Heart left ventricle (tissue), 16 donors: ENCODE results near the gene CTNND1. TPM values are rescaled to one million over a fixed set of nuclear protein-coding genes. Genes with fewer than 3 reads are reported as not detected.

Experiments used
- ATAC-seq, 4 donors: fragments of 200-7000 bp; cut with Tn5 transposase; one replicate each; pipeline ENCODE4 v1.9.1; 2020 to 2022; ENCODE audit warnings: moderate library complexity in 4 of 4, mild to moderate bottlenecking in 3 of 4, moderate number of reproducible peaks in 1 of 4
- DNase-seq, 5 donors: peaks; one replicate each; pipeline ENCODE4 v3.0.0-alpha.2; 2020
- H3K27ac ChIP-seq, 12 donors: fragments of 200-600 bp; sonication (generic) in 4 of 12; one replicate each; pipeline versions ENCODE4 v1.5.0 to v1.8.0; 2016 to 2022; ENCODE audit warnings: mild to moderate bottlenecking in 2 of 12
- H3K27me3 ChIP-seq, 9 donors: fragments of 200-600 bp; sonication (generic) in 2 of 9; one replicate each; pipeline versions ENCODE4 v1.5.1 to v1.8.0; 2016 to 2022; ENCODE audit warnings: mild to moderate bottlenecking in 3 of 9
- H3K36me3 ChIP-seq, 9 donors: fragments of 200-600 bp; sonication (generic) in 2 of 9; one replicate each; pipeline versions ENCODE4 v1.5.0 to v1.8.0; 2018 to 2022; ENCODE audit warnings: mild to moderate bottlenecking in 2 of 9
- H3K4me1 ChIP-seq, 12 donors: fragments of 200-600 bp; sonication (generic) in 4 of 12; one replicate each; pipeline versions ENCODE4 v1.5.0 to v1.8.0; 2016 to 2022; ENCODE audit warnings: mild to moderate bottlenecking in 3 of 12
- H3K4me3 ChIP-seq, 12 donors: fragments of 200-600 bp; sonication (generic) in 4 of 12; one replicate each; pipeline versions ENCODE4 v1.5.0 to v1.8.0; 2017 to 2022; ENCODE audit warnings: mild to moderate bottlenecking in 9 of 12, moderate library complexity in 4 of 12
- H3K9me3 ChIP-seq, 12 donors: fragments of 200-600 bp; sonication (generic) in 4 of 12; one replicate each; pipeline versions ENCODE4 v1.5.0 to v1.8.0; 2016 to 2022; ENCODE audit warnings: mild to moderate bottlenecking in 1 of 12
- POLR2A ChIP-seq, 2 donors: fragments of 450-650 bp; IDR thresholded peaks; one replicate each; pipeline ENCODE4 v1.6.1; 2017; ENCODE audit warnings: antibody characterized with exemption in 2 of 2, mild to moderate bottlenecking in 2 of 2, moderate library complexity in 2 of 2
- WGBS, 4 donors: extraction: QIAGEN DNeasy Blood & Tissue Kit in 2 of 4; methylation state at CpG; one replicate each; pipeline versions ENCODE4 v1.1.5 to v1.1.7; 2013 to 2018; 5-methylcytosine and 5-hydroxymethylcytosine counted together
- intact Hi-C, 10 donors: fragments of 100-400 bp; cut with DNase I; formaldehyde crosslinking; loops; one replicate each; pipeline versions ENCODE4 v1.11.1 to v1.14.2; 2022
- long read RNA-seq, 3 donors: library from polyadenylated mRNA; unstranded; transcript quantifications; one replicate each; pipeline ENCODE4 v2.0.0, GENCODE V29; 2020 to 2021
- polyA plus RNA-seq, 2 donors: library from polyadenylated mRNA; stranded (reverse); fragments of 200-250 nt; gene quantifications; one replicate each; pipeline ENCODE4 v1.2.3, GENCODE V29; 2013
- total RNA-seq, 9 donors: library from RNA; depleted of rRNA in 2 of 9; stranded (reverse); fragments of >200 nt in 2 of 9; fragmentation: NEBNext Ultra II Directional in 3 of 9; extraction: Animal tissue kit (Norgen Biotek cat#: 25700) in 3 of 9; gene quantifications; one replicate each; pipeline versions ENCODE4 v1.1.0 to v1.2.4, GENCODE V29; 2016 to 2023
- TF ChIP-seq, protein P1 (sequence below), 12 donors: fragments of 200-600 bp; sonication (generic) in 4 of 12; IDR thresholded peaks; one replicate each; pipeline versions ENCODE4 v1.5.0 to v1.8.0; 2018 to 2022; ENCODE audit warnings: antibody characterized with exemption in 12 of 12, mild to moderate bottlenecking in 5 of 12
- donor health status: ischemic (EF 13 %, LVEDD 7.1; RV severe dilation, severe dysfunction).
- donor health status: healthy with polysubstance abuse.
- donor health status: DM: no; HTN: yes; CAD: no.
- donor health status: DM: no; HTN: no; CAD: no.
- donor health status: ischemic (EF 25% LVEDD 6.9; RV normal size, moderate dysfunction).
- donor health status: ischemic (EF 25% LVEDD 5.7; RV mildly dilated, moderate dysfunction).
- donor health status: healthy.
- donor health status: DM: yes; HTN: yes; CAD: no.
- donor health status: ischemic (EF 35%, LVEDD 5.7; RV mildly dilated, moderate dysfunction).
- donor health status: nonischemic (EF 11% LVEDD 7.7; RV severe dilation, severe dysfunction).
- donor health status: DM: yes; HTN: yes; CAD: no.
- donor health status: PGD.
- donor health status: ischemic (EF 29% LVEDD 5.4; RV normal size, mild dysfunction).
- donor health status: nonischemic (EF 23%, LVEDD 6.1; RV moderate dilation, normal function).

CTNND1 gene, protein sequence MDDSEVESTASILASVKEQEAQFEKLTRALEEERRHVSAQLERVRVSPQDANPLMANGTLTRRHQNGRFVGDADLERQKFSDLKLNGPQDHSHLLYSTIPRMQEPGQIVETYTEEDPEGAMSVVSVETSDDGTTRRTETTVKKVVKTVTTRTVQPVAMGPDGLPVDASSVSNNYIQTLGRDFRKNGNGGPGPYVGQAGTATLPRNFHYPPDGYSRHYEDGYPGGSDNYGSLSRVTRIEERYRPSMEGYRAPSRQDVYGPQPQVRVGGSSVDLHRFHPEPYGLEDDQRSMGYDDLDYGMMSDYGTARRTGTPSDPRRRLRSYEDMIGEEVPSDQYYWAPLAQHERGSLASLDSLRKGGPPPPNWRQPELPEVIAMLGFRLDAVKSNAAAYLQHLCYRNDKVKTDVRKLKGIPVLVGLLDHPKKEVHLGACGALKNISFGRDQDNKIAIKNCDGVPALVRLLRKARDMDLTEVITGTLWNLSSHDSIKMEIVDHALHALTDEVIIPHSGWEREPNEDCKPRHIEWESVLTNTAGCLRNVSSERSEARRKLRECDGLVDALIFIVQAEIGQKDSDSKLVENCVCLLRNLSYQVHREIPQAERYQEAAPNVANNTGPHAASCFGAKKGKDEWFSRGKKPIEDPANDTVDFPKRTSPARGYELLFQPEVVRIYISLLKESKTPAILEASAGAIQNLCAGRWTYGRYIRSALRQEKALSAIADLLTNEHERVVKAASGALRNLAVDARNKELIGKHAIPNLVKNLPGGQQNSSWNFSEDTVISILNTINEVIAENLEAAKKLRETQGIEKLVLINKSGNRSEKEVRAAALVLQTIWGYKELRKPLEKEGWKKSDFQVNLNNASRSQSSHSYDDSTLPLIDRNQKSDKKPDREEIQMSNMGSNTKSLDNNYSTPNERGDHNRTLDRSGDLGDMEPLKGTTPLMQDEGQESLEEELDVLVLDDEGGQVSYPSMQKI
- total RNA-seq, result 100 to 1,000 TPM in 1 of 9 donors, 10 to 100 TPM in 8; 51.4 to 105 (median 60.8) TPM
- polyA plus RNA-seq, result 10 to 100 TPM; 19.7 to 40.3 TPM
- long read RNA-seq, donor 1, full-length matches to known transcripts, result 2 of 7 reads
- long read RNA-seq, donor 1, partial matches to known transcripts, result 3 of 7 reads
- long read RNA-seq, donor 1, other reads (novel, unspliced or antisense), result 2 of 7 reads
- long read RNA-seq, donor 2, full-length matches to known transcripts, result 3 of 11 reads
- long read RNA-seq, donor 2, partial matches to known transcripts, result 3 of 11 reads
- long read RNA-seq, donor 2, other reads (novel, unspliced or antisense), result 5 of 11 reads
- long read RNA-seq, donor 3, full-length matches to known transcripts, result 2 of 6 reads
- long read RNA-seq, donor 3, partial matches to known transcripts, result 2 of 6 reads
- long read RNA-seq, donor 3, other reads (novel, unspliced or antisense), result 2 of 6 reads

DNA sequence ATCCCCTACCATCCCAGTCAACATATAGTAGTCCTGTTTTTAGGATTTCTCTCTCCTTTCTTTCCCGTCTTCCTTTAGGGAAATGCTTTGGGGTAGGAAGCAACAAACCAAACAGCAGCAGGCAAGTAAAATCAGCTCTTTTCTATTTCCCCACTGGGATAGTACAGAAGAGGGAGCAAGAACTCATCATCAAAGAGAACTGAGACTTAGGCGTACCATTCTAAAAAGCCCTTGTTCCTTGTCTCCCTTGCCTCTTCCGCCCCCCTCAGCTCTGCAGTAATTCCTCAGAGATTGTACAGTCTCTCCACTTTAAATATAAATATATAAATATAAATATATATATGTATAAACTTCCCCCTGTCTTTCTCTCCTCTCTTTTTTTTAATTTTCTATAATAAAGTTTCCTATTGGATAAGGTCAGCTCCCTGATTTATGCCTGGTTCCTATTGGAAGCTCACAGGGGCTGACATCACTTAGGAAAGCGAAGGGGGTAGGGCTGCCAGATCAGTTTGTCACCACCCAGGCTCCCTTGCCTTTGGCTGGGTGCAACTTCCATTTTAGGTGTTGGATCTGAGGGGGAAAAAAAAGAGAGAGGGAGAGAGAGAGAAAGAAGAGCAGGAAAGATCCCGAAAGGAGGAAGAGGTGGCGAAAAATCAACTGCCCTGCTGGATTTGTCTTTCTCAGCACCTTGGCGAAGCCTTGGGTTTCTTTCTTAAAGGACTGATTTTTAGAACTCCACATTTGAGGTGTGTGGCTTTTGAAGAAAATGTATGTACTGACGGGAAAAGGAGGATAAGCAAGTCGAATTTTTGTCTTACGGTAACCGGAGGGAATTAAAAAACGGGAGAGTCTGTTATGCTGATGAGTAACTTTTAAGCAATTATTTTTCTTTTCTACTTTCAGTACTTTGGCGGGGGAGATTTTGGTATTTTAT is at the start of gene CTNND1:
CTNND1 (plus strand) TSS at position 502 of the 934 bp plus-strand sequence. CDS start 29,677 bp downstream, outside the sequence.
- TF ChIP-seq, protein P1, sequence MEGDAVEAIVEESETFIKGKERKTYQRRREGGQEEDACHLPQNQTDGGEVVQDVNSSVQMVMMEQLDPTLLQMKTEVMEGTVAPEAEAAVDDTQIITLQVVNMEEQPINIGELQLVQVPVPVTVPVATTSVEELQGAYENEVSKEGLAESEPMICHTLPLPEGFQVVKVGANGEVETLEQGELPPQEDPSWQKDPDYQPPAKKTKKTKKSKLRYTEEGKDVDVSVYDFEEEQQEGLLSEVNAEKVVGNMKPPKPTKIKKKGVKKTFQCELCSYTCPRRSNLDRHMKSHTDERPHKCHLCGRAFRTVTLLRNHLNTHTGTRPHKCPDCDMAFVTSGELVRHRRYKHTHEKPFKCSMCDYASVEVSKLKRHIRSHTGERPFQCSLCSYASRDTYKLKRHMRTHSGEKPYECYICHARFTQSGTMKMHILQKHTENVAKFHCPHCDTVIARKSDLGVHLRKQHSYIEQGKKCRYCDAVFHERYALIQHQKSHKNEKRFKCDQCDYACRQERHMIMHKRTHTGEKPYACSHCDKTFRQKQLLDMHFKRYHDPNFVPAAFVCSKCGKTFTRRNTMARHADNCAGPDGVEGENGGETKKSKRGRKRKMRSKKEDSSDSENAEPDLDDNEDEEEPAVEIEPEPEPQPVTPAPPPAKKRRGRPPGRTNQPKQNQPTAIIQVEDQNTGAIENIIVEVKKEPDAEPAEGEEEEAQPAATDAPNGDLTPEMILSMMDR (IDR thresholded peaks at IDR 0.05), result peak in 1 of 12 donors; percentile 18
- TF ChIP-seq POLR2A (IDR thresholded peaks at IDR 0.05), result peak in 1 of 2 donors; percentile 86
- peak; percentile 99 for ATAC-seq
- peak; percentile 82 to 93 (median 91) for DNase-seq
- Histone ChIP-seq H3K36me3 (no peaks in the 10 kb centered on the region), H3K4me1 (peaks cover 0 to 39% (median 25%) of the 10 kb centered on the region in 12 donors), H3K27me3 (no peaks in the 10 kb centered on the region), H3K4me3 (peak within 1 kb of the TSS; percentile 49 to 76 (median 66)), H3K9me3 (no peaks in the 10 kb centered on the region), H3K27ac (peak within 1 kb of the TSS; percentile 84 to 97 (median 92))
- intact Hi-C loops, result loop anchor here (1.0 to 5.0 kb wide), 8 partner anchors 15 to 41 kb away; partner anchors contain the start of gene SELENOH (in 2 of the 10)
- 3 to 7% (median 5%) methylated on average over 13 of the region's 13 CpGs for WGBS, 4 donors

DNA sequence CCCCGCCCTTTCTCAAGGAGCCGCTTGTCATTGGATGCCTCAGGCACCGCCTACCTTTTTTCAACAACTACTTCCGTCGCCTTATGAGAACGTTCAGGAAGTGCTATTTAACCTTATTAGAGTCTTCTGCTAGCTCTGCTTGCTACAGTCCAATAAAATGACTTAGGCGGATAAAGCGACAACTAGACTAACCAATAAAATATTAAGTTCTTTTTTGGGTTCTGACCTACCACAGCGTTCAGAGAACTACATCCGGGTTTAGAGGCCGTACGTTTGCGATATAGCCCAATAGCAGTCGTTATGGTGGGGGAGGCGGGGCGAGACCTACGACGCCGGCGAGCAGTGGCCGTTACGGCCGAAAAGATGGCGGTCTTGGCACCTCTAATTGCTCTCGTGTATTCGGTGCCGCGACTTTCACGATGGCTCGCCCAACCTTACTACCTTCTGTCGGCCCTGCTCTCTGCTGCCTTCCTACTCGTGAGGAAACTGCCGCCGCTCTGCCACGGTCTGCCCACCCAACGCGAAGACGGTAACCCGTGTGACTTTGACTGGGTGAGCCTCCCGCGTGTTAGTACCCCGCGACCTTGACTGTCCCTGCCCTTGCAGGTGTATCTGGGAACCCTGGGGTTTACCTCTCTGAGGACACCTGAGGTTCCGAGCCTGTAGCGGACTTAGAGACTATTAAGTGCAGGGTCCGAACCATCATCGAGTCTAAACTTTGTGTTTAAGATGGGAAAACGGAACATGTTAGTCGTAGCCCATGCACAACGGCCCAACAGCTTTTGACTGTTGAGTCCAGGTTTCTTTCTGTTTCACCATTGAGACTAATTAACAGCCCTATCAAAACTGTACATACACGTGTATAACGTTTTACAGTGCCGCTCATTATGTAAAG is 49.1 kb upstream of the CTNND1 start, which contains the start of gene TMX2:
TMX2 (plus strand) TSS at position 338 of the 895 bp plus-strand sequence; CDS start at position 364, 26 bp downstream.
- peaks cover 0 to 47% (median 31%) of the 10 kb centered on the region in 12 donors for H3K4me1 ChIP-seq
- H3K27me3 ChIP-seq, result no peaks in the 10 kb centered on the region
- no peaks in the 10 kb centered on the region for H3K9me3 ChIP-seq
- WGBS, 4 donors, result 0 to 1% (median 0%) methylated on average over 41 to 53 of the region's 53 CpGs
- no peak for TF ChIP-seq POLR2A (IDR thresholded peaks at IDR 0.05)
- TF ChIP-seq, protein P1 (IDR thresholded peaks at IDR 0.05), result no peak
- ATAC-seq (peak; percentile 97 to 98 (median 97)), DNase-seq (peak; percentile 92 to 96 (median 94))
- H3K4me3 ChIP-seq, result peak within 1 kb of the TSS; percentile 68 to 100 (median 90)
- peak within 1 kb of the TSS; percentile 73 to 95 (median 91) for H3K27ac ChIP-seq
- peaks cover 0 to 9% (median 6%) of the 10 kb centered on the region in 9 donors for H3K36me3 ChIP-seq
- intact Hi-C loops, result loop anchor here in 4 of 10 donors (1.0 to 5.0 kb wide), 5 partner anchors 29 to 865 kb away; partner anchors contain the start of genes ZDHHC5 (in 2 of the 4), LPXN (in 1 of the 4), SELENOH (in 1 of the 4) and ZFP91 (in 1 of the 4)
